Testis (tissue), 3 donors: ENCODE measurements around the gene AFF1. TPM values are rescaled to one million over a fixed set of nuclear protein-coding genes. Genes with fewer than 3 reads are reported as not detected.

Source experiments
- DNase-seq: peaks from one replicate; pipeline ENCODE4 v3.0.0-alpha.2; 2019
- H3K27ac ChIP-seq, 2 donors: fragments of 200-600 bp; sonication (generic); one replicate each; pipeline ENCODE4 v1.5.1; 2019
- H3K27me3 ChIP-seq: fragments of 200-600 bp; sonication (generic); one replicate; pipeline ENCODE4 v1.5.1; 2019
- H3K36me3 ChIP-seq: fragments of 200-600 bp; sonication (generic); one replicate; pipeline ENCODE4 v1.5.1; 2017; ENCODE audit warnings: low read depth; ENCODE audit errors: missing control alignments
- H3K4me1 ChIP-seq: fragments of 200-600 bp; sonication (generic); one replicate; pipeline ENCODE4 v1.5.1; 2019
- H3K4me3 ChIP-seq, 2 donors: fragments of 200-600 bp; sonication (generic); one replicate each; pipeline ENCODE4 v1.5.1; 2017 to 2019
- H3K9me3 ChIP-seq: fragments of 200-600 bp; sonication (generic); one replicate; pipeline ENCODE4 v1.5.1; 2017
- POLR2A ChIP-seq: fragments of 450-650 bp; IDR thresholded peaks from one replicate; pipeline ENCODE4 v1.6.1; 2017; ENCODE audit warnings: antibody characterized with exemption, mild to moderate bottlenecking, moderate library complexity
- WGBS, 2 donors: methylation state at CpG; one replicate each; pipeline ENCODE4 v1.1.5; 2018; 5-methylcytosine and 5-hydroxymethylcytosine counted together
- intact Hi-C: fragments of 100-400 bp; cut with DNase I; formaldehyde crosslinking; loops from one replicate; pipeline ENCODE4 v1.15.1; 2023; ENCODE audit warnings: low total_unique reads
- polyA plus RNA-seq: library from polyadenylated mRNA; stranded (reverse); fragments of 350-450 nt; fragmentation: Illumina TruSeq; extraction: RNeasy Lipid Tissue Mini Kit (QIAGEN cat#74804); gene quantifications from one replicate; pipeline ENCODE4 v1.2.3, GENCODE V29; 2014; ENCODE audit warnings: low read depth, low replicate concordance; ENCODE audit not compliant: insufficient read depth
- total RNA-seq, 2 donors: library from RNA; depleted of rRNA; stranded (reverse); fragments of >200 nt; gene quantifications; one replicate each; pipeline ENCODE4 v1.2.3, GENCODE V29; 2016
- TF ChIP-seq, protein P1 (sequence below), 3 experiments: fragments of 450-650 bp in 2 of 3; fragments of 200-600 bp in 1 of 3; sonication (generic) in 1 of 3; IDR thresholded peaks; one replicate each; pipeline ENCODE4 v1.5.1; 2016 to 2019; ENCODE audit warnings: antibody characterized with exemption in 3 of 3, mild to moderate bottlenecking in 2 of 3, moderate library complexity in 1 of 3

AFF1 gene
- total and polyA plus RNA-seq, 3 donors from 2014 or later: 15.8 to 56.8 (median 53.6) TPM

DNA sequence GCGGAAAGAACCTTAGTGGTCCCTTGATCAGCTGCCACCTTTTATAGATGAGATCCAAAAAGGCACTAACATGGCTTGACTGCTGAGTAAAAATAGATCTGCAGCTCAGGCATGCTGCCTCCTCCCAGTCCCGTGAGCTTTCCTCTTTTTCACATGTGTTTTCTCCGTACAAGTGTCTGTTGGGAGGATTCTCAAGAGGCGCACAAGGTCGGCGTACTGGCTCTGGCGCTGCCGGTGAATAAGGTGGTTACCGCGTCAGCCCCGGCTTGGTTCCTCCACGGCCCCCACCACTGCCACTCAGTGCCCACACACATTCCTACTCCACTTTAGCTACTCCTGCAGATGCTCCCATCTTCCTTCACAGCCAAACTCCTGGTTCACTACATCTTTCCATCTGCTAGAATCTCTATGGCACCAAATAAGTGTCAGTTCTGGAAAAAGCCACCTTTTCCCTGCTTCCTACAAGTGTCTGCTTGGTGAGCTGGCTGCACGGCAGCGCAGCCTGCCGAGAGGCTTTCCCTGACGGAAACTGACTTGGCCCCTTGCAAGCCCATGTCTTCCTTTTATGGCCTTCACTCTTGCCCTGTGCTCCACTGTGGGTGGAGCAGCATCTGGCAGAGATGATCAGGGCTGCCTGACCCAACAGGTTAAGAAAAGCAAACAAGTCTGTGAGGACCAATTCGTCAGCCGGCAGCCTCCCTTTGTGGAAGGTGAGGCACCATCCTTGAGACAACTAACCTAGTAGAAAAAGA, 185.8 kb downstream of the AFF1 start:
- Histone ChIP-seq H3K36me3 (no peaks in the 10 kb centered on the region), H3K9me3 (no peaks in the 10 kb centered on the region), H3K27me3 (no peaks in the 10 kb centered on the region), H3K4me3 (no peak overlapping the region), H3K4me1 (no peaks in the 10 kb centered on the region), H3K27ac (peak overlapping the region in 1 of 2 donors; percentile 76)
- 52 to 59% methylated on average over 14 to 18 of the region's 18 CpGs for WGBS, 2 donors
- TF ChIP-seq, protein P1, sequence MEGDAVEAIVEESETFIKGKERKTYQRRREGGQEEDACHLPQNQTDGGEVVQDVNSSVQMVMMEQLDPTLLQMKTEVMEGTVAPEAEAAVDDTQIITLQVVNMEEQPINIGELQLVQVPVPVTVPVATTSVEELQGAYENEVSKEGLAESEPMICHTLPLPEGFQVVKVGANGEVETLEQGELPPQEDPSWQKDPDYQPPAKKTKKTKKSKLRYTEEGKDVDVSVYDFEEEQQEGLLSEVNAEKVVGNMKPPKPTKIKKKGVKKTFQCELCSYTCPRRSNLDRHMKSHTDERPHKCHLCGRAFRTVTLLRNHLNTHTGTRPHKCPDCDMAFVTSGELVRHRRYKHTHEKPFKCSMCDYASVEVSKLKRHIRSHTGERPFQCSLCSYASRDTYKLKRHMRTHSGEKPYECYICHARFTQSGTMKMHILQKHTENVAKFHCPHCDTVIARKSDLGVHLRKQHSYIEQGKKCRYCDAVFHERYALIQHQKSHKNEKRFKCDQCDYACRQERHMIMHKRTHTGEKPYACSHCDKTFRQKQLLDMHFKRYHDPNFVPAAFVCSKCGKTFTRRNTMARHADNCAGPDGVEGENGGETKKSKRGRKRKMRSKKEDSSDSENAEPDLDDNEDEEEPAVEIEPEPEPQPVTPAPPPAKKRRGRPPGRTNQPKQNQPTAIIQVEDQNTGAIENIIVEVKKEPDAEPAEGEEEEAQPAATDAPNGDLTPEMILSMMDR (IDR thresholded peaks at IDR 0.05): no peak
- no peak for TF ChIP-seq POLR2A
- peak; percentile 57 for DNase-seq
- intact Hi-C loops: no loop called here

DNA sequence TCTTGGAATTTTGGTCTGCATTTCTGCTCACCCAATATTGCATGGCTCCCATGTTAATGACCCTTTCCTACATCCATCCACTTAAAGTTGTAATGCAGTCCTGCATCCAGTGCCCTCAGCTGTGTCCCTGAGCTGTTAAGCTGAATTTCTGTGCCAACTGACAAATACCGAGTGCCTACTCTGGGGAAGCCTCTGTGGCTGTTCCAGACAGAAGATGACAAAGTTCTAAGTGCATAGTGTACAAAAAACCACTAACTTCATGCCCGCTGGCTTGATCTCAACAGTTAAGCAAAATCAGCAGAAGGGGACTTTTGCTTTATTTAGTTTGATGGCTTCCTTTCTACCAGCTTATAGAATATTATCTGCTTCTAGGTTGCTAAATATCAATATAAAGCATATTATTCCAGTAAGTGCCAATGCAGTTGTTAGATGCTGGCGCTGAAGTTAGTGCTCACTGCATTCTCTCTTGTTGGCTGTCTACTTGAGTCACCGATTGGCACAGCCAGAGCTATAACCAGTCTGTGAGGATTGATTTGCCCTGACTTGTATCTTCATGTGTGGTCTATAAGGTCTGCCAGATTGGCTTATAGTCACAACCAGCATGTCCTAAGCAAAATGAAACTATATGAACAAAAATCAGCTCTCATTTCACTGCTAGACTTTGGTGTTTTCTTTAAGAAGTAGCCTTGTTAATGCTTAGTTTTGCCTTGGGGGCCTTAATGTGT, 186.7 kb downstream of the AFF1 start:
- 59 to 67% methylated on average over 4 of the region's 4 CpGs for WGBS, 2 donors
- TF ChIP-seq, protein P1 (IDR thresholded peaks at IDR 0.05): no peak
- no peak for TF ChIP-seq POLR2A
- intact Hi-C loops: no loop called here
- DNase-seq: no peak
- H3K27me3 ChIP-seq: no peaks in the 10 kb centered on the region
- no peak overlapping the region for H3K4me3 ChIP-seq
- H3K27ac ChIP-seq: peak overlapping the region in 1 of 2 donors; percentile 76
- no peaks in the 10 kb centered on the region for H3K36me3 ChIP-seq
- no peaks in the 10 kb centered on the region for H3K4me1 ChIP-seq
- H3K9me3 ChIP-seq: no peaks in the 10 kb centered on the region

DNA sequence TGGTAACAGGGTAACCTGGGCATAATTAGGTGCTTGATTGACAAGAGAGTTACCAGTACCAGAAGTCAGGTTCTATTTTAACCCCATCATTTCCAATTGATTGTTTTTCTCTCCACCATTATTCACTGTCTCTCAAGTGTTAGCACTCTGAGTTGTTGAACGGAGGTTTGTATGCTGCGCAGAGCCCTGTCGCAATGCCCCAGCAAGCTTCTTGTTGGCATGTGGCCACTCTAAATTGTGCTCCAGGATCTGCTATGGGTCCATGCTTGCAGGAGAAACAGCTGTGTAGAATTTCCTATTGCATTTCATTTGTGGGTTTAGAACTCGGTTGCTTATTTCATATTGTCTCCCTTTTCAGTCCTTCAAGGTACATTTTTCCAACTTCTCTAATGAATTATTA, 187.4 kb downstream of the AFF1 start:
- Histone ChIP-seq H3K9me3 (no peaks in the 10 kb centered on the region), H3K27ac (no peak overlapping the region), H3K36me3 (no peaks in the 10 kb centered on the region), H3K4me1 (no peaks in the 10 kb centered on the region), H3K4me3 (no peak overlapping the region), H3K27me3 (no peaks in the 10 kb centered on the region)
- no peak for DNase-seq
- TF ChIP-seq POLR2A: no peak
- TF ChIP-seq, protein P1 (IDR thresholded peaks at IDR 0.05): no peak
- WGBS, 2 donors: 83 to 92% methylated on average over 4 of the region's 4 CpGs
- intact Hi-C loops: no loop called here

DNA sequence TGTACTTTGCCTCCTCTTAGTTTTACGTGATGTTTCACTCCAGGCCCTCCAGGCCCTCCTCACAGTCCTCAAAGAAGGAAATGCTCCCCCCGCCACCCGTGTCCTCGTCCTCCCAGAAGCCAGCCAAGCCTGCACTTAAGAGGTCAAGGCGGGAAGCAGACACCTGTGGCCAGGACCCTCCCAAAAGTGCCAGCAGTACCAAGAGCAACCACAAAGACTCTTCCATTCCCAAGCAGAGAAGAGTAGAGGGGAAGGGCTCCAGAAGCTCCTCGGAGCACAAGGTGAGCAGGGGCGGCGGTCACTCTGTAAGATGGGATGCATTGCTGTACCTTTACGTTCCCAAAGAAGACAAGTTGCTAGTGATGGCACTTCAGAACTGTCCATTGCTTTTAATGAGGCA, 191.2 kb downstream of the AFF1 start:
- no peak for DNase-seq
- WGBS, 2 donors: 94 to 97% methylated on average over 9 of the region's 9 CpGs
- Histone ChIP-seq H3K27me3 (no peaks in the 10 kb centered on the region), H3K36me3 (no peaks in the 10 kb centered on the region), H3K4me3 (no peak overlapping the region), H3K27ac (no peak overlapping the region), H3K4me1 (no peaks in the 10 kb centered on the region), H3K9me3 (no peaks in the 10 kb centered on the region)
- intact Hi-C loops: no loop called here
- TF ChIP-seq, protein P1 (IDR thresholded peaks at IDR 0.05): no peak
- no peak for TF ChIP-seq POLR2A
